ENCODE results near the gene AGAP1. TPM values are rescaled to one million over a fixed set of nuclear protein-coding genes. Genes with fewer than 3 reads are reported as not detected.

AGAP1 gene
- total and polyA plus RNA-seq, 4 donors: 2.0 to 8.5 (median 5.4) TPM

DNA sequence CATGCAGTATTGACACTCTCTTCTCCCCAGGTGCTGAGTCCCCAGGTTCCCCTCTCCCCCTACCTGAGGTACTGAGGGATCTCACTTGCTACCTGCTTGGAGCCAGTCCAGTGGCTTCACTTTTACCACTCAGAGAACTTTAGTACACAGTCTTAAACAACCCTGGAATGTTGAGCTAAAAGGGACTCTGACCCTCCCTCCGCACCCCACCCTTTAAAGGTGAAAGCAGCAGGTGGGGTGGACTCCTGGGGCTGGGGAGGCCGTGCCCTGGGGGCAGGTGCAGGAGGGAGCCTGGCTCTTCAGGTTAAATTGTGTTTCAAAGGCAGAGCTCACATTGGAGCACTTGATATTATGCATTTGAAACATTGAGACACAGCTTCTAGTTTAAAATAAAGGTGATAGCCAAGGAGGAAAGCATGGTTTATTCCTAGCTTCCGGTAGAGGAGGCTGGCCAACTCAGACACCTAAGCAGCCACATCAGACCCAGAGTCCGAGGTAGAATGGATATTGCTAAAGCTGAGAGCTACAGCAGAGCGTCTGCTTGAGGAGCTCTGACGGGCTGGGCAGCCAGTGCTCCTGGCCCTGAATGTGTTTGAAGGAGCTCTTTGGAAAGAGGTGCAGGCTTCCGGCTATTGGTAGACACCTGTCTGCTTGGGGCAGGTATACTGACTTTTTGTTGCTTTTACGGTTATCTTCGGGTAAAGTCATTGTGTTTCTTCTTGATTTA, 196.4 kb downstream of the AGAP1 start:
- DNase-seq (ENCODE audit: low spot score): no peak
- H3K27me3 ChIP-seq (ENCODE audit: control insufficient read depth in 4 of 4, insufficient read depth in 4 of 4, low read length in 3 of 4): no peaks in the 10 kb centered on the region
- H3K9me3 ChIP-seq (ENCODE audit: control insufficient read depth in 4 of 4, low read length in 3 of 4): no peaks in the 10 kb centered on the region
- H3K36me3 ChIP-seq (ENCODE audit: control insufficient read depth in 4 of 4, insufficient read depth in 3 of 4, low read depth in 1 of 4, low read length in 3 of 4): no peaks in the 10 kb centered on the region
- H3K4me3 ChIP-seq (ENCODE audit: low read depth in 1 of 3, low read length in 3 of 3): no peak overlapping the region
- WGBS: 88% methylated on average over 9 of the region's 9 CpGs
- H3K9ac ChIP-seq (ENCODE audit: low read depth in 1 of 2, low read length in 2 of 2): no peak overlapping the region
- H3K27ac ChIP-seq (ENCODE audit: low read depth in 1 of 2, low read length in 2 of 2): no peak overlapping the region
- no peak for TF ChIP-seq TAF1 (conservative IDR thresholded peaks at IDR 0.05)
- TF ChIP-seq, protein P1, sequence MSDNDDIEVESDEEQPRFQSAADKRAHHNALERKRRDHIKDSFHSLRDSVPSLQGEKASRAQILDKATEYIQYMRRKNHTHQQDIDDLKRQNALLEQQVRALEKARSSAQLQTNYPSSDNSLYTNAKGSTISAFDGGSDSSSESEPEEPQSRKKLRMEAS (IDR thresholded peaks at IDR 0.05): no peak
- TF ChIP-seq, protein P2, sequence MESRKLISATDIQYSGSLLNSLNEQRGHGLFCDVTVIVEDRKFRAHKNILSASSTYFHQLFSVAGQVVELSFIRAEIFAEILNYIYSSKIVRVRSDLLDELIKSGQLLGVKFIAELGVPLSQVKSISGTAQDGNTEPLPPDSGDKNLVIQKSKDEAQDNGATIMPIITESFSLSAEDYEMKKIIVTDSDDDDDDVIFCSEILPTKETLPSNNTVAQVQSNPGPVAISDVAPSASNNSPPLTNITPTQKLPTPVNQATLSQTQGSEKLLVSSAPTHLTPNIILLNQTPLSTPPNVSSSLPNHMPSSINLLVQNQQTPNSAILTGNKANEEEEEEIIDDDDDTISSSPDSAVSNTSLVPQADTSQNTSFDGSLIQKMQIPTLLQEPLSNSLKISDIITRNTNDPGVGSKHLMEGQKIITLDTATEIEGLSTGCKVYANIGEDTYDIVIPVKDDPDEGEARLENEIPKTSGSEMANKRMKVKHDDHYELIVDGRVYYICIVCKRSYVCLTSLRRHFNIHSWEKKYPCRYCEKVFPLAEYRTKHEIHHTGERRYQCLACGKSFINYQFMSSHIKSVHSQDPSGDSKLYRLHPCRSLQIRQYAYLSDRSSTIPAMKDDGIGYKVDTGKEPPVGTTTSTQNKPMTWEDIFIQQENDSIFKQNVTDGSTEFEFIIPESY (IDR thresholded peaks at IDR 0.05): no peak
- no peak for TF ChIP-seq JUND (IDR thresholded peaks at IDR 0.05)
- no peak for TF ChIP-seq RAD21 (IDR thresholded peaks at IDR 0.05)
- TF ChIP-seq NR2F2 (IDR thresholded peaks at IDR 0.05): no peak
- H3K4me1 ChIP-seq (ENCODE audit: control insufficient read depth in 4 of 4, insufficient read depth in 4 of 4, low read length in 3 of 4): no peaks in the 10 kb centered on the region

DNA sequence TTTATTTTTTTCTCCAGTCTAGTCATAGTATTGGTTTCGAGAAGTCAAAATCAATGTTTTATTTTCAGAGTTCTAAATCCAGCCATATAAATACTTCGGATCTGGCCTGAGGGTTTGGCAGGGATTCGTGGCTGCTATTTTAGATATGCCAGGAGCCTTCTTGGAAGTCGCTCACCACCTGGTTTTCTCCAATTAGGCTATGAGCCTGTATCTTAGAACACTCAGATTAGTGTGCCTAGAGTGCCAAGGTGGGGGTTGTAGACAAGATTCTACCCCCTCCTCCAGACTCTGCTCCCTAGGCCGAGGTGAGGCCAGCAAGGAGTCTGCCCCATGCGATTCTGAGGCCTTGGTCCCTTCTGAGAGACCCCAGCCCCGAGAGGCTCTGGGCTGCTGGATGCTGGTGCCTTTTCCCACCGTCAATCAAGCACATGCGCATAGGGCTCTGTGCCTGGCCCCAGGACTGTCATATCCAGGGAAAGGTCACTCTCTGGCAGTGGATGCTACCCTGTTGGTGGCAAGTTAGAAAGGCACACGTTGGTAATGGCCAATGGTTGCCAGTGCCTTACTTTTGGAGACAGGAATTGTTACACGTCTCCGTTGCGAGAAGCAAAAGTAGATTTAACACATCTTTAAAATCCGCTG, 197.1 kb downstream of the AGAP1 start:
- TF ChIP-seq JUND (IDR thresholded peaks at IDR 0.05): no peak
- TF ChIP-seq, protein P2 (IDR thresholded peaks at IDR 0.05): no peak
- no peak for TF ChIP-seq HNF4G (IDR thresholded peaks at IDR 0.05)
- TF ChIP-seq YY1 (IDR thresholded peaks at IDR 0.05): no peak
- TF ChIP-seq RXRA (IDR thresholded peaks at IDR 0.05): no peak
- TF ChIP-seq FOXA1 (IDR thresholded peaks at IDR 0.05): no peak
- TF ChIP-seq, protein P1 (IDR thresholded peaks at IDR 0.05): no peak
- no peak for TF ChIP-seq GABPA (IDR thresholded peaks at IDR 0.05 in 1 of 2, conservative IDR thresholded peaks at IDR 0.05 in 1 of 2)
- no peak for TF ChIP-seq TAF1 (conservative IDR thresholded peaks at IDR 0.05)
- no peak for TF ChIP-seq HNF4A (conservative IDR thresholded peaks at IDR 0.05)
- TF ChIP-seq, protein P3, sequence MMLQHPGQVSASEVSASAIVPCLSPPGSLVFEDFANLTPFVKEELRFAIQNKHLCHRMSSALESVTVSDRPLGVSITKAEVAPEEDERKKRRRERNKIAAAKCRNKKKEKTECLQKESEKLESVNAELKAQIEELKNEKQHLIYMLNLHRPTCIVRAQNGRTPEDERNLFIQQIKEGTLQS (IDR thresholded peaks at IDR 0.05): no peak
- TF ChIP-seq RAD21 (IDR thresholded peaks at IDR 0.05): no peak
- TF ChIP-seq, protein P4, sequence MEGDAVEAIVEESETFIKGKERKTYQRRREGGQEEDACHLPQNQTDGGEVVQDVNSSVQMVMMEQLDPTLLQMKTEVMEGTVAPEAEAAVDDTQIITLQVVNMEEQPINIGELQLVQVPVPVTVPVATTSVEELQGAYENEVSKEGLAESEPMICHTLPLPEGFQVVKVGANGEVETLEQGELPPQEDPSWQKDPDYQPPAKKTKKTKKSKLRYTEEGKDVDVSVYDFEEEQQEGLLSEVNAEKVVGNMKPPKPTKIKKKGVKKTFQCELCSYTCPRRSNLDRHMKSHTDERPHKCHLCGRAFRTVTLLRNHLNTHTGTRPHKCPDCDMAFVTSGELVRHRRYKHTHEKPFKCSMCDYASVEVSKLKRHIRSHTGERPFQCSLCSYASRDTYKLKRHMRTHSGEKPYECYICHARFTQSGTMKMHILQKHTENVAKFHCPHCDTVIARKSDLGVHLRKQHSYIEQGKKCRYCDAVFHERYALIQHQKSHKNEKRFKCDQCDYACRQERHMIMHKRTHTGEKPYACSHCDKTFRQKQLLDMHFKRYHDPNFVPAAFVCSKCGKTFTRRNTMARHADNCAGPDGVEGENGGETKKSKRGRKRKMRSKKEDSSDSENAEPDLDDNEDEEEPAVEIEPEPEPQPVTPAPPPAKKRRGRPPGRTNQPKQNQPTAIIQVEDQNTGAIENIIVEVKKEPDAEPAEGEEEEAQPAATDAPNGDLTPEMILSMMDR (IDR thresholded peaks at IDR 0.05; ENCODE audit: low read depth, low read length, missing input control): no peak
- TF ChIP-seq NR2F2 (IDR thresholded peaks at IDR 0.05): no peak
- H3K9ac ChIP-seq (ENCODE audit: low read depth in 1 of 2, low read length in 2 of 2): no peak overlapping the region
- no peaks in the 10 kb centered on the region for H3K27me3 ChIP-seq (ENCODE audit: control insufficient read depth in 4 of 4, insufficient read depth in 4 of 4, low read length in 3 of 4)
- no peak for DNase-seq (ENCODE audit: low spot score)
- H3K36me3 ChIP-seq (ENCODE audit: control insufficient read depth in 4 of 4, insufficient read depth in 3 of 4, low read depth in 1 of 4, low read length in 3 of 4): no peaks in the 10 kb centered on the region
- no peaks in the 10 kb centered on the region for H3K9me3 ChIP-seq (ENCODE audit: control insufficient read depth in 4 of 4, low read length in 3 of 4)
- no peak overlapping the region for H3K4me3 ChIP-seq (ENCODE audit: low read depth in 1 of 3, low read length in 3 of 3)
- no peaks in the 10 kb centered on the region for H3K4me1 ChIP-seq (ENCODE audit: control insufficient read depth in 4 of 4, insufficient read depth in 4 of 4, low read length in 3 of 4)
- 93% methylated on average over 14 of the region's 14 CpGs for WGBS
- no peak overlapping the region for H3K27ac ChIP-seq (ENCODE audit: low read depth in 1 of 2, low read length in 2 of 2)

Measured in liver (tissue), 9 donors.